G401 (cell line): ENCODE data around the gene ENAH. TPM values are rescaled to one million over a fixed set of nuclear protein-coding genes. Genes with fewer than 3 reads are reported as not detected.
"Not testable (repeated sequence)": the region's sequence is repeated elsewhere in the genome, so short reads cannot be mapped to it uniquely, and the experiment has no call there.

Experiments used
- DNase-seq: peaks from one replicate; pipeline ENCODE4 v3.0.0-alpha.2; 2015; ENCODE audit warnings: low spot score
- in situ Hi-C: cut with HindIII; loops from 2 replicates; pipeline ENCODE4 v1.10.0; 2016; ENCODE audit warnings: low sequenced_read_pairs, mixed read lengths
- total RNA-seq: library from RNA; depleted of rRNA; stranded (reverse); fragments of >200 nt; shearing (Covaris generic); gene quantifications from 2 replicates; pipeline ENCODE4 v1.2.3, GENCODE V29; 2014; rRNA removed

Gene ENAH
- total RNA-seq: 46.0 and 90.0 TPM in 2 replicates

DNA sequence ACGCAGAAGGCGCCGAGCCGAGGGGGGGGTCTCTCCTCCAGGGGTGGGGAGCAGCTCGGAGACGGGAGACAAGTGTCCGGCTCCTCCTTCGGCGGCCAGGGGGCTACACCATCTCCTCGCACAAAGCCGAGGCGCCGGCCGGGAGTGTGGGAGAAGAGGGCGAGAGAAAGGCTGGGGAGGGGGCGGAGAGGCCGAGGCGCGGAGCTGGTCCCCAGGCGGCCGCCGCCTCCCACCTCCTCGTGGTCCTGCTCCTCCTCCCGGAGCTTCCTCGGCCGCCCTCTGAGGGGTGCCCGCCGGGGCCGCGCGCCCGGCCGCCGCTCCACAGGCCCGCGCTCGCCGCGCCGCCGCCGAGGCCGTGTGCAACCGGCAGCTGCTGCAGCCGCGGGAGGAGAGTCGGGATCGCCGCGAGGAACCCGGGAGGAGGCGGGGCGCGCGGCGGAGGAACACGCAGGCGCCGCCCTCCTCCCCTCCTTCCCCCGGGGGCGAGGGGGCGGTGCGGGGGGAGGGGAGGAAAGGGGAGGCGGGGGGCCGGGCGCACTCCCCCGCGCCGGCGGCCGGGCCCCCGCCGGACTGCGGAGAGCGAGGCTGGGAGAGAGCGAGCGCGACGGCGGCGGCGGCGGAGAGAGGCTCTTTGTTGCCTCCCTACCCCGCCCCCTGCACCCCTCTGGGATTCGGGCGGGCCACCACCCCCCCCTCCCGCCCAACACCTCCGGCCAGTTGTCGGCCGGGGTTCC, at the start of gene ENAH:
Gene ENAH (minus strand): TSS at position 395 of the 734 bp plus-strand sequence. CDS start 433 bp downstream, outside the sequence.
- DNase-seq: peak; percentile 74
- in situ Hi-C loops: no loop called here

DNA sequence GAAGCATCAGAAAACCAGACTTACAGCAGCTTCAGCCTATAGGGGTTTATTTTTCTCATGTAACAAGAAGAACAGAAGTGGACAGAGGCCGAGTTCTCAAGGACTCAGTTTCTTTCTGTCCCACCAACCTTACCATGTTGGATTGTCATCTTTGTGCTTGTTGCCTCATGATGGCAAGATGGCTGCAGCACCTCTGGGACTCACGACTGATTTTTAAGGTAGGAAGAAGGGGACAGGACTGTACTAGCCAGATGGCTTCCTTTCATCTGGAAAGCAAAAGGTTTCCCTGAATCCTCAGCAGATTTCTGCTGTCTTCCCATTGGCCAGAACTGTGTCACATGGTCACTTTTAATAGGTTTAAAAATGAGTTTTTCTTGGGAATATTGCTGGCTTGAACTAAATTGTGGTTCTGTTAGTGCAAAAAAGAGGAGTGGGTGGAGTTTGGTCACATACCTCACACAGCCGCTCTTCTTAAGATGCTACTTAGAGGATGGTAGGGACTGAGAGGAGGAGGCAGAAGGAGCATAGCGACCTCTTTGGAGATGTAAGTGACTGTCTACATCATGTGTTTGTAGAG, 48.1 kb upstream of the ENAH start:
- in situ Hi-C loops: no loop called here
- DNase-seq: no peak

GRCh38 chr1:225700164-225700821, 47.4 kb upstream of the ENAH start:
- no peak for DNase-seq
- in situ Hi-C loops: no loop called here

GRCh38 chr1:225699336-225699735, 46.4 kb upstream of the ENAH start:
- DNase-seq: no peak
- in situ Hi-C loops: no loop called here

DNA sequence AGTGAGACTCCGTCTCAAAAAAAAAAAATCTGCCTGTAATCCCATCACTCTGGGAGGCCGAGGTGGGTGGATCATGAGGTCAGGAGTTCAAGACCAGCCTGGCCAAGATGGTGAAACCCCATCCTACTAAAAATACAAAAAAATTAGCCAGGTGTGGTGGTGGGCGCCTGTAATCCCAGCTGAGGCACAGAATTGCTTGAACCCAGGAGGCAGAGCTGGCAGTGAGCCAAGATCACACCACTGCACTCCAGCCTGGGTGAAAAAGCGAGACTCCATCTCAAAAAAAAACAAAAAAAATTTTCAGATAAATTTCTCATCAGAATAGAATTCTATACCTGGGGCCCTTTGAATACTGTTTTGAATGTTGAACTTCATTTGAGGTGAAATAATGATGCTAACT, 45.3 kb upstream of the ENAH start:
- in situ Hi-C loops, DNase-seq: not testable (repeated sequence)

- in situ Hi-C loops: no loop called here
- no peak for DNase-seq
Observed at GRCh38 chr1:225697428-225697827, 44.5 kb upstream of the ENAH start.

GRCh38 chr1:225695578-225696337, 42.8 kb upstream of the ENAH start:
- in situ Hi-C loops: no loop called here
- no peak for DNase-seq

GRCh38 chr1:225694151-225694603, 41.3 kb upstream of the ENAH start:
- DNase-seq: no peak

DNA sequence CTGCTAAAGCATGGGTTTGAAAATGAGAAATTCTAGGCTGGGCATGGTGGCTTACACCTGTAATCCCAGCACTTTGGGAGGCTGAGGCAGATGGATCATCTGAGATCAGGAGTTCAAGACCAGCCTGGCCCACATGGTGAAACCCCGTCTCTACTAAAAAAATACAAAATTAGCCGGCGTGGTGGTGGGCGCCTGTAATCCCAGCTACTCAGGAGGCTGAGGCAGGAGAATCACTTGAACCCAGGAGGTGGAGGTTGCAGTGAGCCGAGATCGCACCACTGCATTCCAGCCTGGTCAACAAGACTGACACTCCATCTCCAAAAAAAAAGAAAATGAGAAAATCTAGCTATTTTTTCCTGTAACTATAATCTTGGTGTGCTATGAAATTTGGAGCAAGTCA, 40.8 kb upstream of the ENAH start:
- DNase-seq, in situ Hi-C loops: not testable (repeated sequence)

More at GRCh38 chr1:225694151-225694603, 41.3 kb upstream of the ENAH start:
- in situ Hi-C loops: no loop called here

DNA sequence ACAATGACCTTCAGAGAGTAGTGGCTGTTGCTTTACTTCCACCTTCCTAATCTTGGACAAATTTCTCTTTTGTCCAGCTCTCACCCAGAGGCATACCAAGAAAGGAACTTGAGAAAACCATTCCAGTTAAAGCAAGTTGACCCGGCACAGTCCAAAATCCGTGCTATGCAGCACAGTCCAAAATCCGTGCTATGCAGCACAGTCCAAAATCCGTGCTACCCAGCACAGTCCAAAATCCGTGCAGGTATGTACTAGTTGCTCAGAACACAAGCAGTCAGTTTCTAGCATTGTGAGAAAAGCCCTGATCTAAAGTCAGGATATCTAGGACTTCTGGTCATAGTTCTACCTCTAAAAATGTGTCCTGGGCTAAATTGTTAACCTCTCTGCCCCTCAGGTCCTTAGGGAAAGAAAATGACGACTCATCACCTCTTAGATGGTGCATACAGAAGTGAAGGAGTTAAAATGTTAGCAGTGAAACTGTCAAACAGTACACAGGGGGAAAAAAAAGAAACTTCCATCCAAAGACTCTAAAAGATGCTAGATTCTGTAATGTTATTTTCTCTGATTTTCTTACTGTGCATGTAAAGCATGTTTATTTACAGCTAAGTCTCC, 40.3 kb upstream of the ENAH start:
- DNase-seq: no peak
- in situ Hi-C loops: no loop called here

- in situ Hi-C loops: no loop called here
- DNase-seq: no peak
Observed at GRCh38 chr1:225692517-225692879, 39.6 kb upstream of the ENAH start.

DNA sequence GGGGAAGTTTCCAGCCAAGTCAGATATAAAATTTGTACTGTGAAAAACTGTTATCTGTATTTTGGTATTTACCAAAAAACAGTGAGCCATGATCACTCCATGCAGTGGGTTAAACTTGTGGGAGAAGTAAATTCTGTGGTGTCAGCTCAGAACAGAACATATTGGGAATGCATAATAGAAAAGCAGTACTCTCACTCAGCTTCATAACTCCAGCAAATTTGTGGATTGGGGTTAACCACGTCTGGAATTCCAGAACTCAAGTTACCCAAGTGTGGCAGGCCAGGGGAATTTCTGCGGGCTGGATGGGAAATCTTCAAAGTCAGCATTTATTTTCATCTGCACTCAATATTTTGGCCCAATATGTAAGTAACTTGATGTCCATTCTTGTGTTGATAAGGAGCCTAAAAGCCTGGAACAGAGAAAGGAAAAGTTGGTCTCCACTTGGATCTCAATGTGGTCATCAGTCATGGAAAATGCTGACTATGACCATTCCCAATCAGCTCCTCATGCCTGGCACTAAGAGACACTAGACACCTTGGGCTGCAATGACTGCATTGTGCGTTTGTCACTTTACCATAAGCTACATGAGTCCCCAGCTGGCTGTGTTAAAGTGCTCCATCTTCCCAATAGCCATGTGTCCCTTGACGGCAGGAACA, 39.1 kb upstream of the ENAH start:
- in situ Hi-C loops: no loop called here

DNA sequence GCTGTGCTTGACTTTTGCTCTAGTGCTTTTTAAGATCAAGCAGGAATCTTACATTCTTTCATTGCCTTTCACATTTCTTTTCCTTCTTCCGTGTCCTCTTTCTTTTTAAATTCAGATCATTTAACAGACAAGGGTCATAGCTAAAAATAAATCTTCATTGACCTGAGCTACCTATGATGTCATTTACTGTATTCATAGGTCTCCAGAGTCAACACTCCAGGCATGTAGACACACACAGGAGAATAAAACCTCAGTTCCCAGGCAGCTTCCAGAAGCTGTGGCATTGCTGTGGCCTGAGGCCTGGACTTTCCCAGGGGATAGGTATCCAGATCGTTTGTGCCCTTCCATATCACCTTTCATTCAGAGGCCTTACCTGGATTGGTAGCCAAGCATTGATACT, 38.5 kb upstream of the ENAH start:
- in situ Hi-C loops: no loop called here
- no peak for DNase-seq

More for the DNA sequence above, 39.1 kb upstream of the ENAH start:
- DNase-seq: no peak

DNA sequence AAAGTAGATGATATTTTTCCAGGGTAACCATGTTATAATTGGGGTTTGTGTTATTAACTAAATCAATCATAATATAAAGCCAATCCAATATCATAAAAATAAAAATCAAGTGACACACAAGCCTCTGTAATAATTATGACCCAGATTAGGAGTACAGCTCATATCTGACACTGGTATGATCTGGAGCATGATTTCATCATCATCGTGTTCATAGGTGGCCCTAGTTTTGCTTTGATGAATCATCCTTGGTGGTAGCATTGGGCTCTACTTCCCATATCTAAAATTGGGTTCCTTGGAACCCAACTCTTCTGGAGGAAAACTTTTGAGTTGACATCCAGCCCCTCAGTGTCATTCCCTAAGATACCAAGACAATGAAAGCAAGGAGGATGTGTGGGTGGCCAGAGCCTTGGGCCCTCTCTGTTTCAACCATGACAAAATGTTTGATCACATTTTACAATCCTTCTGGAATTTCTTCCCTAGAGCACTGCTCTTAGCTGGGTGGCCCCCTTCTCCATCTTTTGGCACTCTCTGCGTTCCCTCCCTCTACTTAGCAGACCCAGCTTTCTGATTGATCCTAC, 37.0 kb upstream of the ENAH start:
- no peak for DNase-seq
- in situ Hi-C loops: no loop called here

DNA sequence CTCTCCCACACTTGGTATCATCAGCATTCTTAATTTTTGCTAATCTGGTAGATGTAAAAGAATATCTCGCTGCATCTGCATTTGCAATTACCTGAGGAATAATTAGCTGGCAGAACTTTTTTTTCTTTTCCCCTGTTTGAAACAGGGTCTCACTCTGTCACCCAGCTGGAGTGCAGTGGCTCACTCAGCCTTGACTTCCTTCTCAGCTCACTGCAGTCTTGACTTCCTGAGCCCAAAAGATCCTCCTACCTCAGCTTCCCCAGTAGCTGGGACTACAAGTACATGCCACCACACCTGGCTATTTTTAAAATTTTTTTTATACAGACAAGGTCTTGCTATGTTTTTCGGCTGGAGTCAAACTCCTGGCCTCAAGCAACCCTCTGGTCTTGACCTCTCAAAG, 35.4 kb upstream of the ENAH start:
- in situ Hi-C loops: no loop called here
- no peak for DNase-seq

DNA sequence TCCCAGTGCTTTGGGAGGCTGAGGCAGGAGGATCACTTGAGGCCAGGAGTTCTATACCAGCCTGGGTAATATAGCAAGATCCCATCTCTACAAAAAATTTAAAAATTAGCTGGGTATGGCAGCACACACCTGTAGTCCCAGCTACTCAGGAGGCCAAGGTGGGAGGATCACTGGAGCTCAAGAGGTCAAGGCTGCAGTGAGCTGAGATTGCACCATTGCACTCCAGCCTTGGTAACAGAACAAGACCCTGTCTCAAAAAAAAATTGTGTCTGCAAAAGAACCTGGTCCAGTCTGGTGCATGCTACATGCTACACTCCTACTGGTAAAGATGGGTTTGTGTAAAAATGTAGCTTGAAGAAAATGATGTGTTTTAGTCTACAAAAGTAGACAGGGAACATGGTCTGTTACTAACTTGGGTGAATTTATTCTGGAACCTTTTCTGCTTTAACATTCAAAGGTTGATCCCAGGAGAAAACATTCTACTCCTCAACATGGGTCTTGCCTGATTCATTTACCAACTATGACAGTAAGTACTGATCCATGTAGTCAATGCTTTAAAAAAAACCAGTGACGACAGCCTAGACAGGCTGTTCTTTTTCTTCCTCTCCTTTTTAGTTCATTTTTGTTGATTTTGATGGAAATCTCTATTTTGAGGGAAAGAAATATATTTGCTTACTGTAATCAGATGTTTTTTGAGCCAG, 32.7 kb upstream of the ENAH start:
- DNase-seq: no peak
- in situ Hi-C loops: no loop called here

- DNase-seq: no peak
- in situ Hi-C loops: no loop called here
Observed at GRCh38 chr1:225684741-225685140, 31.8 kb upstream of the ENAH start.

- no peak for DNase-seq
- in situ Hi-C loops: no loop called here
Observed at GRCh38 chr1:225681231-225681630, 28.3 kb upstream of the ENAH start.
